HepG2 (cell line): Measurements from ENCODE around the gene DDRGK1. TPM values are rescaled to one million over a fixed set of nuclear protein-coding genes. Genes with fewer than 3 reads are reported as not detected.

Experiments
- GMEB2 ChIP-seq: IDR thresholded peaks from 2 replicates; pipeline ENCODE4 v1.6.1; 2016; ENCODE audit warnings: missing biosample characterization, missing genetic modification reagents, low read depth
- GTF3A ChIP-seq: sonication (generic); formaldehyde crosslinking; conservative IDR thresholded peaks from 2 replicates; pipeline ENCODE4 v1.4.0; 2020; ENCODE audit warnings: mild to moderate bottlenecking, missing genetic modification reagents
- HOXA3 ChIP-seq: sonication (generic); formaldehyde crosslinking; IDR thresholded peaks from 2 replicates; pipeline ENCODE4 v1.5.0; 2020; ENCODE audit warnings: missing genetic modification reagents
- MBNL3 ChIP-seq: fragments of 250-450 bp; sonication (Bioruptor Pico); conservative IDR thresholded peaks from 2 replicates; pipeline ENCODE4 v1.8.0; 2022; ENCODE audit warnings: mild to moderate bottlenecking, inconsistent platforms
- MEF2D ChIP-seq: sonication (generic); formaldehyde crosslinking; IDR thresholded peaks from 2 replicates; pipeline ENCODE4 v1.5.1; 2020; ENCODE audit warnings: mild to moderate bottlenecking, missing genetic modification reagents
- NONO ChIP-seq, 2 experiments: fragments of 450-650 bp in 1 of 2; sonication (generic) in 1 of 2; formaldehyde crosslinking in 1 of 2; IDR thresholded peaks in 1 of 2; conservative IDR thresholded peaks in 1 of 2; 2 replicates each; pipeline versions ENCODE4 v1.6.1 to v1.8.0; 2017 to 2022; ENCODE audit warnings: mild to moderate bottlenecking in 1 of 2, missing genetic modification reagents in 1 of 2, moderate library complexity in 1 of 2
- SMAD1 ChIP-seq: sonication (generic); formaldehyde crosslinking; IDR thresholded peaks from 2 replicates; pipeline ENCODE4 v1.4.0; 2020; ENCODE audit warnings: missing genetic modification reagents, low read depth, mild to moderate bottlenecking, borderline replicate concordance
- SPEN ChIP-seq: sonication (generic); formaldehyde crosslinking; IDR thresholded peaks from 2 replicates; pipeline ENCODE4 v1.5.1; 2020; ENCODE audit warnings: low read depth, mild to moderate bottlenecking, missing genetic modification reagents
- STAT5B ChIP-seq: sonication (generic); formaldehyde crosslinking; IDR thresholded peaks from 2 replicates; pipeline ENCODE4 v1.4.0; 2020; ENCODE audit warnings: missing genetic modification reagents
- TFDP2 ChIP-seq: sonication (generic); formaldehyde crosslinking; IDR thresholded peaks from 2 replicates; pipeline ENCODE4 v1.4.0; 2020; ENCODE audit warnings: missing genetic modification reagents
- YY1 ChIP-seq: IDR thresholded peaks from 2 replicates; pipeline ENCODE4 v1.6.1; 2011; ENCODE audit warnings: low read length, low read depth, moderate library complexity, mild to moderate bottlenecking; ENCODE audit not compliant: insufficient read depth, insufficient replicate concordance
- ZBTB39 ChIP-seq: sonication (generic); formaldehyde crosslinking; IDR thresholded peaks from 2 replicates; pipeline ENCODE4 v1.5.0; 2020; ENCODE audit warnings: missing genetic modification reagents
- ZMAT3 ChIP-seq: sonication (generic); formaldehyde crosslinking; conservative IDR thresholded peaks from 2 replicates; pipeline ENCODE4 v1.7.0; 2021; ENCODE audit warnings: missing genetic modification reagents
- ZMYM3 ChIP-seq: sonication (generic); formaldehyde crosslinking; IDR thresholded peaks from 2 replicates; pipeline ENCODE4 v1.5.1; 2020; ENCODE audit warnings: mild to moderate bottlenecking, missing genetic modification reagents
- ZNF12 ChIP-seq: sonication (generic); formaldehyde crosslinking; IDR thresholded peaks from 2 replicates; pipeline ENCODE4 v1.5.0; 2020; ENCODE audit warnings: missing genetic modification reagents
- ZNF17 ChIP-seq: sonication (generic); formaldehyde crosslinking; IDR thresholded peaks from 2 replicates; pipeline ENCODE4 v1.5.0; 2020; ENCODE audit warnings: mild to moderate bottlenecking, missing genetic modification reagents
- ZNF33B ChIP-seq: sonication (generic); formaldehyde crosslinking; IDR thresholded peaks from 2 replicates; pipeline ENCODE4 v1.5.1; 2020; ENCODE audit warnings: mild to moderate bottlenecking, missing genetic modification reagents
- ZNF644 ChIP-seq: IDR thresholded peaks from 2 replicates; pipeline ENCODE4 v1.6.1; 2016; ENCODE audit warnings: low read depth
- ZZZ3 ChIP-seq: sonication (generic); formaldehyde crosslinking; IDR thresholded peaks from 2 replicates; pipeline ENCODE4 v1.4.0; 2020; ENCODE audit warnings: missing genetic modification reagents, mild to moderate bottlenecking, borderline replicate concordance
- polyA plus RNA-seq, 8 experiments: library from polyadenylated mRNA; depleted of rRNA in 3 of 8; stranded (reverse) in 7 of 8; unstranded in 1 of 8; fragments of >200 nt; fragmentation: Illumina TruSeq in 4 of 8; extraction: Trizol in 4 of 8; gene quantifications; 2 replicates each; pipeline versions ENCODE4 v1.2.1 to v1.2.3, GENCODE V29; 2011 to 2016; ENCODE audit warnings: low read depth in 4 of 8, missing spikeins in 1 of 8, mixed read lengths in 1 of 8; ENCODE audit not compliant: insufficient read depth in 1 of 8
- total RNA-seq, 5 experiments: library from RNA; depleted of rRNA; stranded (reverse); fragments of >200 nt; fragmentation: Illumina TruSeq; extraction: Trizol; gene quantifications; 2 replicates each; pipeline ENCODE4 v1.2.3, GENCODE V29; 2016; ENCODE audit warnings: low read depth in 1 of 5
- TF ChIP-seq, protein P1 (sequence below): IDR thresholded peaks from 2 replicates; pipeline ENCODE4 v1.6.1; 2016; ENCODE audit warnings: mild to moderate bottlenecking, missing biosample characterization, missing genetic modification reagents
- TF ChIP-seq, protein P2 (sequence below): IDR thresholded peaks from 2 replicates; pipeline ENCODE4 v1.6.1; 2016; ENCODE audit warnings: missing genetic modification reagents, missing compliant biosample characterization
- TF ChIP-seq, protein P3 (sequence below): sonication (generic); formaldehyde crosslinking; IDR thresholded peaks from 2 replicates; pipeline ENCODE4 v1.5.0; 2020; ENCODE audit warnings: missing genetic modification reagents

Gene DDRGK1
- total and polyA plus RNA-seq, 2 of the 13 experiments (the other 11 are each of a cell fraction or from before 2014, with no cell fraction given): 96.7 to 149 TPM

DNA sequence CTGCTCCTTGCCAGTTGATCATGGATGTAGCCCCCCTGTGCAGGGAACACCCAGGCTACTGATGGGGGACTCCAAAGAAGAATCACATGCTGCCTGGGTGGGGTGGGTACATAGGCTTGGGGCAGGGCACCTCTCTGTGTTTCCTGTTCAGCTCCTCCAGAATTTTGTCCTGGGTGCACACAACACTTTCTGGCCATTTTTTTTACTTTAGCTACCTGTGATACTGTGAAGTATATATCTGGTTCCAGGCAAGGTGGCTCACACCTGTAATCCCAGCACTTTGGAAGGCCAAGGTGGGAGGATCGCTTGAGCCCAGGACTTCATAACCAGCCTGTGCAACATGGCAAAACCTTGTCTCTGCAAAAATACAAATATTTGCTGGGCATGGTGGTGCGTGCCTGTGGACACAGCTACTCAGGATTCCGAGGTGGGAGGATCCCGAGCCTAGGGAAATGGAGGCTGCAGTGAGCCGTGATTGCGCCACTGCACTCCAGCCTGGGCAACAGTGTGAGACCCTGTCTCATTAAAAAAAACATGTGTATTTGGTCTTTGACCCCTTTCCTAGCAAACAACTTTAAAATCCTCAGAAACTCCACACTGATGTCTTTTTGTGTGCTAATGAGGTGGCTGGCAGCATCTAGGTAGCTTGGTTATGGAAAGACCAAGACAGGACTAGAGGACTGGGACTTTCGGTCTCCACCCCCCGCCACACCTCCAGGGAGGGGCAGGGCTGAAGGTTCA, 20.4 kb upstream of the DDRGK1 start (continued):
- TF ChIP-seq ZBTB39 (CRISPR knock-in tag) (0 out of 2 replicates have a peak, but pooled peaks have one; percentile 43), TFDP2 (CRISPR knock-in tag) (peak; percentile 40; the same call in 1 of the 2 replicates), ZZZ3 (CRISPR knock-in tag) (0 out of 2 replicates have a peak, but pooled peaks have one; percentile 25), ZNF17 (CRISPR knock-in tag) (no peak), SMAD1 (0 out of 2 replicates have a peak, but pooled peaks have one; percentile 34), ZMAT3 (CRISPR knock-in tag) (0 out of 2 replicates have a peak, but pooled peaks have one; percentile 36), ZNF644 (CRISPR knock-in tag) (peak; percentile 55), SPEN (peak; percentile 78; the same call in 1 of the 2 replicates), MEF2D (CRISPR knock-in tag) (peak; percentile 88), YY1 (peak; percentile 76), ZNF33B (CRISPR knock-in tag) (no peak), ZNF12 (CRISPR knock-in tag) (peak; percentile 40; the same call in 1 of the 2 replicates), ZMYM3 (CRISPR knock-in tag) (peak; percentile 99), HOXA3 (CRISPR knock-in tag) (peak; percentile 99), MBNL3 (no peak), GMEB2 (CRISPR knock-in tag) (no peak), STAT5B (CRISPR knock-in tag) (0 out of 2 replicates have a peak, but pooled peaks have one; percentile 16), GTF3A (CRISPR knock-in tag) (no peak), NONO (IDR thresholded peaks at IDR 0.05) (no peak), NONO (CRISPR knock-in tag; conservative IDR thresholded peaks at IDR 0.05) (peak; percentile 93)
- TF ChIP-seq, protein P1, sequence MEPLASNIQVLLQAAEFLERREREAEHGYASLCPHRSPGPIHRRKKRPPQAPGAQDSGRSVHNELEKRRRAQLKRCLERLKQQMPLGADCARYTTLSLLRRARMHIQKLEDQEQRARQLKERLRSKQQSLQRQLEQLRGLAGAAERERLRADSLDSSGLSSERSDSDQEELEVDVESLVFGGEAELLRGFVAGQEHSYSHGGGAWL (CRISPR knock-in tag): peak; percentile 16; the same call in 1 of the 2 replicates
- TF ChIP-seq, protein P2, sequence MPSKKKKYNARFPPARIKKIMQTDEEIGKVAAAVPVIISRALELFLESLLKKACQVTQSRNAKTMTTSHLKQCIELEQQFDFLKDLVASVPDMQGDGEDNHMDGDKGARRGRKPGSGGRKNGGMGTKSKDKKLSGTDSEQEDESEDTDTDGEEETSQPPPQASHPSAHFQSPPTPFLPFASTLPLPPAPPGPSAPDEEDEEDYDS (CRISPR knock-in tag): peak; percentile 80; the same call in 1 of the 2 replicates
- TF ChIP-seq, protein P3, sequence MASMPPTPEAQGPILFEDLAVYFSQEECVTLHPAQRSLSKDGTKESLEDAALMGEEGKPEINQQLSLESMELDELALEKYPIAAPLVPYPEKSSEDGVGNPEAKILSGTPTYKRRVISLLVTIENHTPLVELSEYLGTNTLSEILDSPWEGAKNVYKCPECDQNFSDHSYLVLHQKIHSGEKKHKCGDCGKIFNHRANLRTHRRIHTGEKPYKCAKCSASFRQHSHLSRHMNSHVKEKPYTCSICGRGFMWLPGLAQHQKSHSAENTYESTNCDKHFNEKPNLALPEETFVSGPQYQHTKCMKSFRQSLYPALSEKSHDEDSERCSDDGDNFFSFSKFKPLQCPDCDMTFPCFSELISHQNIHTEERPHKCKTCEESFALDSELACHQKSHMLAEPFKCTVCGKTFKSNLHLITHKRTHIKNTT: no peak
